Smooth muscle cell (in vitro differentiated cells): ENCODE measurements around the gene CABP1. TPM values are rescaled to one million over a fixed set of nuclear protein-coding genes. Genes with fewer than 3 reads are reported as not detected.
"Not testable (repeated sequence)": the region's sequence is repeated elsewhere in the genome, so short reads cannot be mapped to it uniquely, and the experiment has no call there.

Experiments used
- DNase-seq: peaks from one replicate; lab custom pipeline; 2025; ENCODE audit not compliant: unreplicated experiment; lab: John Stamatoyannopoulos, UW
- H2AFZ ChIP-seq: fragments of 200-600 bp; sonication (generic); 2 replicates; pipeline ENCODE4 v1.6.0; 2016; ENCODE audit warnings: antibody characterized with exemption, low read depth, mild to moderate bottlenecking
- H3F3A ChIP-seq: fragments of 200-600 bp; sonication (generic); 2 replicates; pipeline ENCODE4 v1.6.0; 2017; ENCODE audit warnings: antibody characterized with exemption, low read depth
- H3K27ac ChIP-seq: fragments of 200-600 bp; sonication (generic); 2 replicates; pipeline ENCODE4 v1.5.1; 2016; ENCODE audit warnings: low read depth, mild to moderate bottlenecking
- H3K27me3 ChIP-seq: fragments of 200-600 bp; sonication (generic); 2 replicates; pipeline ENCODE4 v1.6.1; 2016; ENCODE audit warnings: low read depth, mild to moderate bottlenecking
- H3K36me3 ChIP-seq: fragments of 200-600 bp; sonication (generic); 2 replicates; pipeline ENCODE4 v1.5.1; 2016; ENCODE audit warnings: low read depth
- H3K4me1 ChIP-seq: fragments of 200-600 bp; sonication (generic); 2 replicates; pipeline ENCODE4 v1.5.1; 2016; ENCODE audit warnings: low read depth
- H3K4me2 ChIP-seq: fragments of 200-600 bp; sonication (generic); 2 replicates; pipeline ENCODE4 v1.6.0; 2016; ENCODE audit warnings: mild to moderate bottlenecking
- H3K4me3 ChIP-seq: fragments of 200-600 bp; sonication (generic); 2 replicates; pipeline ENCODE4 v1.5.1; 2016; ENCODE audit warnings: mild to moderate bottlenecking
- H3K79me2 ChIP-seq: fragments of 200-600 bp; sonication (generic); 2 replicates; pipeline ENCODE4 v1.6.0; 2016; ENCODE audit warnings: low read depth, mild to moderate bottlenecking
- H3K9ac ChIP-seq: fragments of 200-600 bp; sonication (generic); 2 replicates; pipeline ENCODE4 v1.6.0; 2016; ENCODE audit warnings: low read depth
- H3K9me3 ChIP-seq: fragments of 200-600 bp; sonication (generic); replicated peaks from 2 replicates; pipeline ENCODE4 v1.5.1; 2016; ENCODE audit warnings: low read depth
- H4K20me1 ChIP-seq: fragments of 200-600 bp; sonication (generic); 2 replicates; pipeline ENCODE4 v1.6.0; 2016; ENCODE audit warnings: low read depth
- CTCF ChIP-seq: fragments of 200-600 bp; sonication (generic); IDR thresholded peaks from 2 replicates; pipeline ENCODE4 v1.5.1; 2017; ENCODE audit warnings: borderline replicate concordance, mild to moderate bottlenecking, antibody characterized with exemption; ENCODE audit not compliant: insufficient read depth, poor library complexity, severe bottlenecking
- WGBS: methylation state at CpG from one replicate; pipeline ENCODE4 v1.1.7; 2016; ENCODE audit warnings: low lambda C conversion rate; 5-methylcytosine and 5-hydroxymethylcytosine counted together
- polyA plus RNA-seq: library from polyadenylated mRNA; unstranded; fragments of >200 nt; fragmentation: Nextera tagmentation; extraction: Ambion mirVana; gene quantifications from 2 replicates; pipeline ENCODE4 v1.2.1, GENCODE V29; 2016
- total RNA-seq: library from RNA; depleted of rRNA; stranded (reverse); fragments of >200 nt; gene quantifications from 2 replicates; pipeline ENCODE4 v1.2.3, GENCODE V29; 2014

CABP1 gene
- total and polyA plus RNA-seq, 2 experiments from 2014 or later: 0.50 TPM; not detected in 1

DNA sequence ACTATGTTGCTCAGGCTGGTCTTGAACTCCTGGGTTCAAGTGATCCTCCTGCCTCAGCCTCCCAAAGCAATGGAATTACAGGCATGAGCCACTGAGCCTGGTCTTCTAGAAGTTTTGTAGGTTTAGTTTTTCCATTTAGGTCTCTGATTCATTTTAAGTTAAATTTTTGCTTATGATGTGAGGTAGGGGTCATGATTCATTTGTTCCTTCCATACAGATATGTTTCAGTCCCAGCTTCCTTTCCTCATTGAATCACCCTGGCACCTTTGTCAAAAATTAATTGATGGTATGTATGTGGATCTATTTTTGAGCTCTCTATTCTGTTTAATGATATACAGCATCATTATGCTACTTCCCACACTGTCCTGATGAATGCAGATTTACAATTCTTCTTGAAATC is 25.6 kb upstream of the CABP1 start:
- Histone ChIP-seq H2AFZ (no peak overlapping the region), H3K4me2 (no peak overlapping the region), H3K4me1 (no peaks in the 10 kb centered on the region), H3K79me2 (no peaks in the 10 kb centered on the region), H3K27ac (no peak overlapping the region), H3K27me3 (peaks cover 36% of the 10 kb centered on the region), H3K4me3 (no peak overlapping the region), H3F3A (no peaks in the 10 kb centered on the region), H3K9me3 (no peaks in the 10 kb centered on the region), H3K36me3 (no peaks in the 10 kb centered on the region), H3K9ac (no peak overlapping the region), H4K20me1 (no peaks in the 10 kb centered on the region)
- DNase-seq: no peak
- TF ChIP-seq CTCF: no peak

- H3K4me3 ChIP-seq, H3K4me2 ChIP-seq, H3K79me2 ChIP-seq, H4K20me1 ChIP-seq, H3F3A ChIP-seq, H3K36me3 ChIP-seq, H3K4me1 ChIP-seq, H3K9me3 ChIP-seq, H3K27ac ChIP-seq, H2AFZ ChIP-seq, H3K9ac ChIP-seq, DNase-seq: not testable (repeated sequence)
- peaks cover 36% of the 10 kb centered on the region for H3K27me3 ChIP-seq
- WGBS: 88% methylated on average over 3 of the region's 3 CpGs
Observed at GRCh38 chr12:120617193-120617592, 23.2 kb upstream of the CABP1 start.

DNA sequence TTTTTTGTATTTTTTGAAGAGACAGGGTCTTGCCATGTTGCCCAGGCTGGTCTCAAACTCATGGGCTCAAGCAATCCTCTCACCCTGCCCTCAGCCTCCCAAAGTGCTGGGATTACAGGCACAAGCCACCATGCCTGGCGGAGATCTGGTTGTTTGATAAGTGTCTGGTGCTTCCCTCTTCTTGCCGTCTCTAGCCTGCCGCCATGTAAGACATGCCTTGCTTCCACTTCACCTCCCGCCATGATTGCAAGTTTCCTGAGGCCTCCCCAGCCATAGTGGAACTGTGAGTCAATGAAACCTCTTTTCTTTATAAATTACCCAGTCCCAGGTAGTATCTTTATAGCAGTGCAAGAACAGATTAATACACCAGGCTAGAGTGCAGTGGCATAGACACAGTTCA is 22.7 kb upstream of the CABP1 start:
- 92% methylated on average over 4 of the region's 4 CpGs for WGBS
- not testable (repeated sequence) for H3K9me3 ChIP-seq, H2AFZ ChIP-seq, H3F3A ChIP-seq, H3K36me3 ChIP-seq, H3K27ac ChIP-seq, H4K20me1 ChIP-seq, H3K4me2 ChIP-seq, H3K4me1 ChIP-seq, H3K4me3 ChIP-seq, DNase-seq, H3K9ac ChIP-seq, H3K79me2 ChIP-seq
- peaks cover 36% of the 10 kb centered on the region for H3K27me3 ChIP-seq

GRCh38 chr12:120618954-120619615 is 21.3 kb upstream of the CABP1 start:
- Histone ChIP-seq H3K4me3 (no peak overlapping the region), H4K20me1 (no peaks in the 10 kb centered on the region), H3K9me3 (no peaks in the 10 kb centered on the region), H3K4me1 (no peaks in the 10 kb centered on the region), H3K36me3 (no peaks in the 10 kb centered on the region), H3K79me2 (no peaks in the 10 kb centered on the region), H3F3A (no peaks in the 10 kb centered on the region), H3K27ac (no peak overlapping the region), H3K9ac (no peak overlapping the region), H3K27me3 (peaks cover 31% of the 10 kb centered on the region), H2AFZ (no peak overlapping the region), H3K4me2 (no peak overlapping the region)
- TF ChIP-seq CTCF: no peak
- no peak for DNase-seq
- 47% methylated on average over 8 of the region's 8 CpGs for WGBS

DNA sequence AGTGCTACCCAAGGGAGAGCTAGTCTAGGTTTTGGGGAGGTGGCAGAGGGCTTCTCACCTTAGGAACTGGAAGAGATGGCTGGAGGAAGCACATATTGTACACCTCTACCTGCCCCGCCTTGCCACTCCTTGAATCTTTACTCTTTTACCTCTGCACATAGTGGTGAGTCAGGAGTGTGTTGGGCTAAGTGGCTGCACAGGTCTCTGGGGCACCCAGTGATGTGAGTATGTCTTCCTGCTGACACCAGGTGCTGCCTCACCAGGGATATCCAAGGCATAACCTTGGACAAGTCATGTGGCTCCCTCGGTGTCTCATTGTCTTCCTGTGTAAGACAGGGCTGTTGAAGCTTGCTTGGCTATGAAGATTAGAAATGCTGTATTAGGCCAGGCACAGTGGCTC is 19.8 kb upstream of the CABP1 start:
- H4K20me1 ChIP-seq: no peaks in the 10 kb centered on the region
- no peaks in the 10 kb centered on the region for H3K36me3 ChIP-seq
- no peak for TF ChIP-seq CTCF
- H3K9me3 ChIP-seq: no peaks in the 10 kb centered on the region
- no peak overlapping the region for H3K4me3 ChIP-seq
- no peak overlapping the region for H3K4me2 ChIP-seq
- H3K9ac ChIP-seq: no peak overlapping the region
- peaks cover 15% of the 10 kb centered on the region for H3K27me3 ChIP-seq
- no peak overlapping the region for H3K27ac ChIP-seq
- H2AFZ ChIP-seq: no peak overlapping the region
- H3K79me2 ChIP-seq: no peaks in the 10 kb centered on the region
- no peaks in the 10 kb centered on the region for H3F3A ChIP-seq
- no peak for DNase-seq
- H3K4me1 ChIP-seq: no peaks in the 10 kb centered on the region
- WGBS: 97% methylated on average over 2 of the region's 2 CpGs
